Mesothelial cell of epicardium (in vitro differentiated cells): ENCODE results near the gene NEUROD2. TPM values are rescaled to one million over a fixed set of nuclear protein-coding genes. Genes with fewer than 3 reads are reported as not detected.

Experiments
- DNase-seq, 2 experiments: peaks; one replicate each; pipeline ENCODE4 v3.0.0; 2021; ENCODE audit warnings: low spot score in 2 of 2; ENCODE audit not compliant: unreplicated experiment in 2 of 2
- H3K27ac Mint-ChIP-seq: 2 replicates; pipeline ENCODE4 v1.8.0; 2021; ENCODE audit warnings: mixed read lengths
- H3K27me3 Mint-ChIP-seq: 2 replicates; pipeline ENCODE4 v1.8.0; 2021; ENCODE audit warnings: low read depth, mixed read lengths
- H3K36me3 Mint-ChIP-seq: 2 replicates; pipeline ENCODE4 v1.8.0; 2021; ENCODE audit warnings: mixed read lengths
- H3K4me1 Mint-ChIP-seq: 2 replicates; pipeline ENCODE4 v1.8.0; 2021; ENCODE audit warnings: mixed read lengths
- H3K4me3 Mint-ChIP-seq: 2 replicates; pipeline ENCODE4 v1.8.0; 2021; ENCODE audit warnings: mild to moderate bottlenecking, moderate library complexity, mixed read lengths
- H3K9me3 Mint-ChIP-seq: 2 replicates; pipeline ENCODE4 v1.8.0; 2021; ENCODE audit warnings: mixed read lengths
- CTCF ChIP-seq: fragments of 200-600 bp; sonication (generic); IDR thresholded peaks from one replicate; pipeline ENCODE4 v1.5.0; 2021; ENCODE audit warnings: antibody characterized with exemption; ENCODE audit not compliant: unreplicated experiment
- total RNA-seq: library from RNA; stranded (reverse); gene quantifications from 3 replicates; pipeline ENCODE4 v1.2.1, GENCODE V29; 2021

The NEUROD2 gene
- total RNA-seq, 1 donor from 2014 or later, result not detected

GRCh38 chr17:39605492-39606433 is 2.0 kb downstream of the NEUROD2 start:
- H3K4me3 Mint-ChIP-seq, result no peak overlapping the region
- H3K4me1 Mint-ChIP-seq, result peaks cover 9% of the 10 kb centered on the region
- no peak for TF ChIP-seq CTCF
- H3K9me3 Mint-ChIP-seq, result no peaks in the 10 kb centered on the region
- H3K27me3 Mint-ChIP-seq, result peaks cover 95% of the 10 kb centered on the region
- DNase-seq, result no peak
- no peak overlapping the region for H3K27ac Mint-ChIP-seq
- no peaks in the 10 kb centered on the region for H3K36me3 Mint-ChIP-seq

- peaks cover 9% of the 10 kb centered on the region for H3K4me1 Mint-ChIP-seq
- H3K36me3 Mint-ChIP-seq, result no peaks in the 10 kb centered on the region
- DNase-seq, result no peak
- H3K4me3 Mint-ChIP-seq, result no peak overlapping the region
- peaks cover 95% of the 10 kb centered on the region for H3K27me3 Mint-ChIP-seq
- no peaks in the 10 kb centered on the region for H3K9me3 Mint-ChIP-seq
- H3K27ac Mint-ChIP-seq, result no peak overlapping the region
- no peak for TF ChIP-seq CTCF
Measured at GRCh38 chr17:39604911-39605491, 2.7 kb downstream of the NEUROD2 start.

GRCh38 chr17:39603304-39604016 is 4.3 kb downstream of the NEUROD2 start:
- peaks cover 94% of the 10 kb centered on the region for H3K27me3 Mint-ChIP-seq
- no peaks in the 10 kb centered on the region for H3K36me3 Mint-ChIP-seq
- TF ChIP-seq CTCF, result no peak
- H3K4me1 Mint-ChIP-seq, result peaks cover 8% of the 10 kb centered on the region
- no peak for DNase-seq
- no peaks in the 10 kb centered on the region for H3K9me3 Mint-ChIP-seq
- no peak overlapping the region for H3K4me3 Mint-ChIP-seq
- H3K27ac Mint-ChIP-seq, result no peak overlapping the region

- no peak overlapping the region for H3K4me3 Mint-ChIP-seq
- H3K9me3 Mint-ChIP-seq, result no peaks in the 10 kb centered on the region
- no peak for DNase-seq
- peaks cover 7% of the 10 kb centered on the region for H3K4me1 Mint-ChIP-seq
- H3K27ac Mint-ChIP-seq, result no peak overlapping the region
- H3K27me3 Mint-ChIP-seq, result peaks cover 95% of the 10 kb centered on the region
- no peak for TF ChIP-seq CTCF
- H3K36me3 Mint-ChIP-seq, result no peaks in the 10 kb centered on the region
Measured at GRCh38 chr17:39602533-39603303, 5.0 kb downstream of the NEUROD2 start.

GRCh38 chr17:39601758-39602532 is 5.8 kb downstream of the NEUROD2 start:
- no peak overlapping the region for H3K27ac Mint-ChIP-seq
- H3K4me3 Mint-ChIP-seq, result no peak overlapping the region
- no peaks in the 10 kb centered on the region for H3K9me3 Mint-ChIP-seq
- no peak for TF ChIP-seq CTCF
- no peak for DNase-seq
- H3K36me3 Mint-ChIP-seq, result no peaks in the 10 kb centered on the region
- peaks cover 7% of the 10 kb centered on the region for H3K4me1 Mint-ChIP-seq
- peaks cover 95% of the 10 kb centered on the region for H3K27me3 Mint-ChIP-seq
